Stimulated activated CD8-positive, alpha-beta memory T cell treated with anti-CD3 and anti-CD28 coated beads, Interleukin-7, amount 100 ng/mL, for 48 hours (primary cell): ENCODE results near the gene CCDC28B.
"Not testable (repeated sequence)": the region's sequence is repeated elsewhere in the genome, so short reads cannot be mapped to it uniquely, and the experiment has no call there.

ENCODE experiments used
- DNase-seq, 2 donors: peaks; one replicate each; pipeline ENCODE4 v3.0.0-alpha.2; 2020; ENCODE audit warnings: low read depth in 1 of 2; ENCODE audit errors: extremely low read depth in 1 of 2

CCDC28B gene

DNA sequence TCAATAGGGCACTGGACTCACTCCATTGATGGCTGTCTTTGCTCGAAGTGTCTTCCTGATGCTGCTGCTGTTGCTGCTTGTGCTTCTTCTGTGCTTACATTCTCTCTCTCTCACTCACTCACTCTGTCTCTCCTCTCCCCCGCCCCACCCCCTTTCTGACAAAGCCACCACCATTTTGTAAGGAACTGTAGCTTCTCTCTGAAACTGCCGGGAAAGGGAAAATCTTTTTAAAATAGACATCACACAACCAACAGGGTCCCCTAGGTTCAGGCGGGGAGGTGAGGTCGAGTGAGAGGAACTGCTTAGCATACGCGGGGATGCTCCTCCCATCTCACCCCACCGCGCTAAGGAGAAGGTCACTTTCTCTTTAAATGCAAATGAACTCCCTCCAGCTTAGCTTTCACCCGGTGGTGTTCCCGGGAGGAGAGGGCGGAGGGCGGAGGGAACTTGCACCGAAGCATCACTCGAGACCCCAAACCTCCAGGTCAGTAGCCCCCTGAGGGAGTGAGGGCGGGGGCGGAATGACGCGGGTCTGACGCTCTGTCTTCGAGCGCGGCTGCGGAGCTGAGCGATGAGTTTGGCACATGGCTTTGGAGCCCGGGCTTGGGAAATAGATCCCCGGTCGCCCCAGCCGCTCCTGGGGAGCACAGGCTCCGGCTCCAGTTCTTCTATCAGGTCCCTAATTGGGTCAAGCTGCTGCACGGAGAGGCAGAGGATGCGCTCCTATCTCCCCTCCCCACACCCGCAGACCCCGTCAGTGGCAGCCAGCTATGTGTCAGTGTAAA lies at the start of gene CCDC28B:
TSS of gene CCDC28B (plus strand) at position 370 of the 785 bp plus-strand sequence. CDS start 1,341 bp downstream, outside the sequence.
- peak in 1 of 2 donors; percentile 25 for DNase-seq

DNA sequence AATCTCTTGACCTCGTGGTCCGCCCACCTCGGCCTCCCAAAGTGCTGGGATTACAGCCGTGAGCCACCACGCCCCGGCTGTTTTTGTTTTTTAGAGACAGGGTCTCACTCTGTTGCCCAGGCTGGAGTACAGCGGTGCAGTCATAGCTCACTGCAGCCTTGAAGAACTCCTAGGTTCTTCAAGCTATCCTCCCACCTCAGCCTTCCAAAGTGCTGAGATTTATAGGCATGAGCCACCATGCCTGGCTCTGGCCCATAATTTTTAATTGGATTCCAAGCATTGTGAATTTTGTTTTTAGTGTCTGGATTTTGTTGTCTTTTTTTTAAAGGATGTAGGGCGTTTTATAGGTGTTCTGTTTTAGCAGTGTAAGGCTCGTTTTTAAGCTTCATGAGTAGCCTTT lies 49.5 kb upstream of the CCDC28B start:
- no peak for DNase-seq

DNA sequence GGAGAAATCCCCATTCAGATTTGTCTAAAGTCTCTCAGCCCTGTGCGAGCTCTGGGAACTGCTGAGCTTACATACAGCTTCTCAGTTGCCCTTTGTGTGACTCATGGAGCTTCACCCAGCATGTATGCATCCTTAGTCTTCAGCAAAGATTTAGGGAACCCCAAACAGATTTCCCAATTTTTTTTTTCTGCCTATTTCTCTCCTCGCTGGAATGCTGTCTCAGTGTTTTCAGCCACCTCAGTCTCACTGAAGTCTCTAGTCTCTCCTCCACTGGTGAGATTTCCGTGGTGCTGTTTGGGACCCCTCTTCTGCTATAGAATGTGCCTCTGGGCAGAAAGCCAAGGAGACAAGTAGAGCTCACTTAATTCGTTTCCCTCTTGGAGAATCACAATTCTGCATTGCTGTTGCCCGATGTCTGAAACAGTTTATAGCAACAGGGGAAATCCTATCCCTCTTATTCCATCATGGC lies 49.0 kb upstream of the CCDC28B start:
- no peak for DNase-seq

DNA sequence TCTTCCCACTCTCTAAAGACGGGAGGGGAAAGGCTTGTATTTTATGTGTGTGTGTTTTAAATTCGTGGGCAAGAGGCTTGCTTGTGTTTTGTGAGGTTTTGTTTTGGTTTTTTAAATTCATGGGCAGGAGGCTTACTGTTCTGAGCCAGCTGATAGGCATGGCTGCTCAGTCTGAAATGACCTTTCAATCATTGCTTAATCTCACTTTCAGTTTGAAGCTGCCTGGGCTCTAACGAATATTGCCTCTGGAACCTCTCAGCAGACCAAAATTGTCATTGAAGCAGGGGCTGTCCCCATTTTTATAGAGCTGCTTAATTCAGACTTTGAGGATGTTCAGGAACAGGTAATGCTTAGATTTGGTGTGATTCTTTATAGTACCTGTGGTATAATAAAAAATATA lies 41.2 kb upstream of the CCDC28B start:
- DNase-seq, result no peak

DNA sequence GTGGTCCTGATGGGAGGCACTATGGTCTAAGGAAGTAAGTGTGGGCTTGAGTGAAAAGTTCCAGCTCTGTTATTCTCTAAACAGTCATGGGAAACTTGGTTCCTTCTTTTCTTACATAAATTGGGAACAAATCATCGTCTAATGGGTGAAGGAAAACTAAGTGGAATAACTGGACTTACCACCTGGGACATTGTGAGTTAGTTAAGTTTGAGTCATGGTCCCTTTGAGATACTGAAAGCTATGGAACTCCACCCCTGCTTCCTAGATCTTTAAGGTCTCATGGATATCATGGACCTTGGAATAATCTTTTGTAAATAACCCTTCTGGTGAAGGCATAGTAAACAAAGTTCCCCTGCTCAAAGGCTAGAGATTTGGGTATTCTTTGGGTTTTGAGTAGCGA lies 37.0 kb upstream of the CCDC28B start:
- DNase-seq, result no peak

DNA sequence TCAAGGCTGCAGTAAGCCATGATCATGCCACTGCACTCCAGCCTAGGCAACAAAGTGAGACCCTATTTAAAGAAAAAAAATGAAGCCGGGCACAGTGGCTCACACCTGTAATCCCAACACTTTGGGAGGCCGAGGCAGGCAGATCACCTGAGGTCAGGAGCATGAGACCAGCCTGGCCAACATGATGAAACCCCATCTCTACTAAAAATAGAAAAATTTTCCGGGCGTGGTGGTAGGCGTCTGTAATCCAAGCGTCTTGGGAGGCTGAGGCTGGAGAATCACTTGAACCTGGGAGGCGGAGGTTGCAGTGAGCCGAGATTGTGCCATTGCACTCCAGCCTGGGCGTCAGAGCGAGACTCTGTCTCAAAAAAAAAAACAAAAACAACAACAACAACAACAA lies 34.8 kb upstream of the CCDC28B start:
- not testable (repeated sequence) for DNase-seq

DNA sequence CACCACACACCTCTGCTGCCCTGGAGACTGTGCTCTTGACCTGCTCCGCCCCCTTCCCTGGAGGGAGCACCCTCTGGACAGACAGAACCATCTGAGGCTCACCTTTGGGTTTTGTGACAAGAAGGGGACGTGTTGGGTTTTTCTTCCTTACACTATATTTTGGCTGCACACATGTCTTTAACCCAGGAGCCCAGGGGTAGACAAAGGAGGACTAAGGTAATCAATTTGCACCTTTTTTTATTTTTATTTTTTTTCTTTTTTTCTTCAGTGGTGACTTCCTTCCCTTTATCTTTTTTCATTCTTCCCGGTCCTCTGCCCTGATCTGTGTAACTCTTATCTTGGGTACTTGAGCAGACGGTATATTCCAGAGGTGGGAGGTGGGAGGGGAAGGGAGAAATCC lies 29.4 kb upstream of the CCDC28B start:
- DNase-seq, result no peak

DNA sequence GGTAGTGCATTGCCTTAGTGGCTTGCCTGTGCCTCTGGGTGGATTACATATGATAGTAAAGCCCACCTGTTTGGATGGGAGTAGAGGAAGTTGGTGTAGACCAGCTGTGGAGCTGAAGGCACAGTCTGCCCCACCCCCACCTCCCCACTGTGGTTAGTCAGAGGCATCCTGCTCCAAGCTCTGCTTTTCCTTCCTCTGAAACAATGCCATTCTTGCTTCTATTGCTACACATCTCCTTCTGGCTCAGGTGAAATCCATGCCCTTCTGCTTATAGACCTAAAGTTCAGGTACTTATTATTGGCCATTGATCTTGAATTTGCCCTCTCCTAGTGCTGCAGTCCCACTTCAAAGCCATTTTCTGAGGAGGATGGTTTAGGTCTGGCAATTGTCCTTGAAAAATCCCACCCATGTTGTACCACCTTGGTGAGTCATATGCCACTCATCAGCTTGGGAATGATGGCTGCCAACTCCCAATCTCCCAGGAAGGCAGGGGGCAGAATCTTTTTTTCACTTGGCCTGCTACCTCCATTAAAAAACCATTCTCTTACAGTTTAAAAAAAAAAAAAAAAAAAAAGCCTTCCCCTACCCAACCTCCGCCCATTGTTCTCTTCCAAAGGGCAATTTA lies 27.7 kb upstream of the CCDC28B start:
- no peak for DNase-seq

DNA sequence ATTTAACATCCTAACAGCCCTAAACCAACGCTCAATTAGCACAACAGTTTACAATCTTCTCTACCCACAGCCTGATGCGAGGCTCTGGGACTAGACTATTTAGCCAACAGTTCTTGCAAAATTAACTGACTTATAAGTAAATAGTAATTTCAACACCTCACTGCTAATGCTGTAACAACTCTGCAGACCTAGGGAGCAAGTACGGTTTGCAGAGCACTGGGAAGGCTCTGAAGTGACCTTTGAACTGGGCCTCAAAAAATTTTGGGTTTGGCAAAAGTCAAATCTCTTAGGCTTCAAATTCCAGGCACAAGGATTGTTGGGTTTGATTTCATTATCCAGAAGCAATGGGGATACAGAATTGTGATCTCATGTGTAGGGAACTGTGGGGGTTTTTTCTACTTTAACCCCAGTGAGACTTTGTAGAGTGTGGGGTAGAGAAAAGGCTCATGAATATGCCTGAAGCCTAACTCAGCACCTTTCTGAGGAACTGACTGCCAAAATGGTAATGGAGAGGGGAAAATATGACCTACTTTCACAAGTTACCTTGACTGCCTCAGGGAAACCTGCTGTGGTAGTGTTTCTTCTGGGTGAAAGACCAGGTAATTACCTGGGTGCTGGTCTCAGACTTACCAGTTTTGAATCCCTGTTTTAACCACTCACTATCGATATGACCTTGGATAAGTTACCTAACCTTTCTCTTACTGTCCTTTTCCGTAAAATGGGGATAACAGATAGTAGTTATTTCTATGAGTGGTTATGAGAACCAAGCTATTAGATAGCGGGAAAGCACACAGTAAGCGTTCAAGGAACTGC lies 21.8 kb upstream of the CCDC28B start:
- DNase-seq, result no peak

DNA sequence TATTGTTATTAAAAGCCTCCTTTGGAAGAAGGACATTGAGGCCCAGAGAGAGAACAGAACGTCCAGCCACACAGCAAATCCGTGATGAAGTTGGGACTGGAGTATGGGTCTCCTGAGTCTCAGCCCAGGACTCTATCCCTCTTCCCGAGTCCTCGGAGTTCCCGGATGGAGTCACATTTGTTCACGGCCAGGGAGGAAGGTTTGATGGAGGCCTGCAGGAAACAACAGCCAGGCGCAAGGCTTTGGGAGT lies 21.3 kb upstream of the CCDC28B start:
- no peak for DNase-seq

DNA sequence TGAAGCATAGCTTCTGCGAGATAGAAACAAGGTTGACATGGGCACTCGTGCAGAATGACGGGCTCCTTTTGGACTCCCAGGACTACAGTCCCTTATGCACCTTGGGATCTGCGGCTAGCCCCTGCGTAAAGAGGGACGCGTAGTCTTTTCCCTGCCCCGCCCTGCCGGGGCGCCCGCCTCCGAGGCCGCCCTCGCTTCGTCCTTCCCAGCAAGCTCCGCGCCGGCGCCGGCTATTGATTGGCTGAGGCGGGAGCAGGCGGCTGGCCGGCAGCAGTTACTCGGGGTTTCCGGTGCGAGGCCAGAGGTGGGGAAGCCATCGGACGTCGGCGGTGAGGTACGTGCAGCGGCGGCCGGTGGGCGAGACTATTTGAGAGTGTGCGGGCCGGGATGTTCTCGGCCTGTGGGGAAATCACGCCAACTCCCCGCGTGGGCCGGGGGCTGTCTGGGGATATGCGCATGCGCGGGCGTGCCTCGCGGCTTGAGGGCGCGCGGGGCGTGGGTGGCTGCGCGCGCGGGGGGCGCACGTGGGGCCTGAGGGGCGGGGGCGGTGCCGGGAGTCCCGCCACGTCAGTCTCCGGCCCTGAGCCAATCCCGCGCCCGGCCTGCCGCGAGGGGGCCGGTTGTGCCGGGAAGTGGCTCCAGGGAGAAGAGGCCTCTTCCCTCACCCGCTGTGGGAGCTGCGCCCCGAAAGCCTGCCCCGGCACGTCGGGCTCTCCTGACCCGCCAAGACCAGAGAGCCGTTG lies 20.8 kb upstream of the CCDC28B start, which contains the start of gene TXLNA:
TSS of gene TXLNA (plus strand) at position 233 of the 743 bp plus-strand sequence. CDS start 671 bp downstream, outside the sequence.
- DNase-seq, result peak; percentile 88 to 90

DNA sequence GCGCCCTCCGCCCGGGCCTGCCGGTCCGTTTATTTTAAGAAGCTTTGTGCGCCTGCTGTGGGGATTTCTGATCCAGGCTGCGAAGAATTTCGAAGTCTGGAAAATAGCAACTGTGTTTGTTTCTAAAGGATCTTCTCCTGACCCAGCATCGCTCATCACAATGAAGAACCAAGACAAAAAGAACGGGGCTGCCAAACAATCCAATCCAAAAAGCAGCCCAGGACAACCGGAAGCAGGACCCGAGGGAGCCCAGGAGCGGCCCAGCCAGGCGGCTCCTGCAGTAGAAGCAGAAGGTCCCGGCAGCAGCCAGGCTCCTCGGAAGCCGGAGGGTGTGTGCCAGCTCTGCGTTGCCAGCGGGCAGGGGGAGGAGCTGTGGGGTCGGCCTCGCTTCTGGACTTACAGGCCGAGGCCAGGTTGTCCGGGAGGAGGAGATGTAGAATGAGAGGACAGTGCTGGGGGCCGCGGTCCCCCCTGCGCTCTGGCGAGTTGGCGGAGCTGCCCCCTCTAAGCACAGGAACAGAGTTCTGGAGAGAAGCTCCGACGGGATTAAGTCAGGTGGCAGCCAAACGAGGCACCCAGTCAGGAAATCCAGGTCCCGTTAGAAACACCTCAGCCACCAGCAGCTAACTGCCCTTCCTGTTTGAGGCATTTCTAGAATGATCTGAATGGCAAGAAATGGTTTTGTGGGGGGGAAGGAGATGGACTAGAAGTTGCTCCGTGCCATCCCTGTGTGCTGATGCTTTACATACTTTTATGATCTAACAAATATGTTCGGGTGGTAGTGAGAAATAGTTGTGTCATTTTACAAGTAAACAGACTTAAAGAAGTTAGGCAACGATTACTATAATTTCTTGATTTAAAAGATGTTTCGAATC lies 20.0 kb upstream of the CCDC28B start:
- DNase-seq, result no peak

DNA sequence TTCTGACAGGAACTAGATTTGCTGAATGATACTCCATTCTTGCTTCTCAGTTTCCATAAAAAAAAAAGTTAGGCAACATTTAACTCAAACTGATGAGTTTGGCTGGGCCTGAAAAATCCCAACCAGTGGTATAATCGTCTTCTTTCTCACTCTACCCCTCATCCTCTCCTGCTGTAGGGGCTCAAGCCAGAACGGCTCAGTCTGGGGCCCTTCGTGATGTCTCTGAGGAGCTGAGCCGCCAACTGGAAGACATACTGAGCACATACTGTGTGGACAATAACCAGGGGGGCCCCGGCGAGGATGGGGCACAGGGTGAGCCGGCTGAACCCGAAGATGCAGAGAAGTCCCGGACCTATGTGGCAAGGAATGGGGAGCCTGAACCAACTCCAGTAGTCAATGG lies 19.3 kb upstream of the CCDC28B start:
- DNase-seq, result no peak

DNA sequence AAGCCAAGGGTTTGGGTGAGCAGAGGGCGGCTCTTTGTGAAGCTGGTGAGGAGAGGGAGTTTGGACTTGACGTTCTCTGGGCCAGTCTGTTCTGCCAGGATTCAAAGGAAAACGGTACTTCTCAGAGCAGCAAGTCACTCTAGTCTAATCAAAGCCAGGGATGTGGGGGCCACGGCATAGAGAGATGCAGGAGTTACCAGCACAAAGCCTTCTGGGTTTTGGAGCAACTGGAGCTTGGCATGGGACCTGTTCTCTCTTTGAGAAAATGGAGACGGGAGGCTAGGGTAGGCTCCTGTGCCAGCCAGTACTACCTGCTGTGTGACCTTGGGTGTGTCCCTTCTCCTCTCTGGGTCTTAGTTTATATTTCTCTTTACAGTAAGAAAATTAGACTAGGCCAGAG lies 18.8 kb upstream of the CCDC28B start:
- no peak for DNase-seq

DNA sequence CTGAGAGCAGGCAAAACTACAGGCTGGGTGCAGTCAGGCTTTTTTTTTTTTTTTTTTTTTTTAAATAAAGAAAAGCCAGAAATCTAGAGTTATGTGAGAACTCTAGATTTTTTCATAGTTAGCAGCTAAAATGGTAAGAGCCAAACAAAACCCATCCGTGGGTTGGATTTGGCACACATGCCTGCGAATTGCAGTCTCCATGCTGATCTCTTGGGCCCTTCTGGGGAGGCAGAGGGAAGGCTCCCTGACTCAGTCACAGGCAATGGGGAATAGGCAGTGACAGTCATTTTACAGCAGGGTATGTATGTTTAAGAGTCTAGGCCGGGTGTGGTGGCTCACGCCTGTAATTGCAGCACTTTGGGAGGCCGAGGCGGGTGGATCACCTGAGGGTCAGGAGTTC lies 18.3 kb upstream of the CCDC28B start:
- DNase-seq, result no peak

DNA sequence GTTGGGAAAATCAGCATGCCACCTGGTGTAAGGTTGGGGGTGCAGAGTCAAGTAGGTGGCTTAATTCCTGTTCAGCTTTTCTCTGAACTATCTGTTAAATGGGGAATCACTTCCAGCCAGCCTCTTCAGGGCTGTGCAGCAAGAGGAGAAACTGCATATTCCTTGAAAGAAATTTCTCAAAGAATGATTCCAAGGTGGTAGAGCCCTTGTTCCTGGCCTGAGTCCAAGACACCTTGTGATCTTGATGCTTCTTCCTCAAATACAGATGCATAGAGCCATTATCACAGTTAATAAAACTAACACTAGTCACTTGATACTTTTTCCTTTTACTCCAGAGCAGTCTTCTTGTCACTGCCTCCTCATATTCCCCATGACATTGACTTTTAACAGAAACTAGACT lies 15.7 kb upstream of the CCDC28B start:
- no peak for DNase-seq

DNA sequence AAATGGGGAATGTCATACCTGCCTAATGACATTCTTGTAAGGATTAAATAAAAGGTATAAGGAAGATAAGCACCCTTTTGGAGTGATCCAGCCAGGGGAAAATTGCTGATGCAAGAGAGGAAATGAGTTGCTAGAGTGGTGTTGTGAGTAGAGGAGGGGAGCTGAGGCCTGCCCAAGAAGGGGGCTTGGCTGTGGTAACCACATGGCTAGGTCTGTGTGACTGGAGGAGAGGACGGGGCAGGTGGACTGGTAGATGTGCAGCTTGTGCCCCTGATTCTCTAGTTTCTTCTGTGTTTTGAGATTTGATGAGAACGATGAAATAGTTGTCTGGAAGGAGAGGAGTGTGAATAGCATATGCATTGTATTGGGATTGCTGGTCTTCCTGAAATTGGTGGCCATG lies 14.3 kb upstream of the CCDC28B start:
- no peak for DNase-seq

DNA sequence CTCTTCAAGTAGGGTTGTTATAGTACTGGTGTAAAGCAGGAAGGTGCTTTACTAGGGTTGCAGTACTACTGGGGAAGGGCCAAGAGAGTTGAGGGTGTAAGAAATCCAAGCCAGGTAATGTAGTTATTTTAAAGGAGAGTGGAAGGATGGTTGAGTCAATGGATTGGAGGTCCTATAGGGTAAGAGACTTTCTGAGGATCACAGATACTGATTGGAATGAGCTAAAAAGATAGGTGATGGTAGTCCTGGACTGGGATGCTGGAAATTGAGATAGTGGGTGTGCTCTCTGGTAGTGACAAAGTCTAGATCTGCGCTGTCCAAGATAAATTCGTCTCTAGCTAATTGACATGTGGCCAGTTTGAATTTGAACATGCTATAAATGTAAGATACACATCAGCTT lies 13.9 kb upstream of the CCDC28B start:
- DNase-seq, result no peak

DNA sequence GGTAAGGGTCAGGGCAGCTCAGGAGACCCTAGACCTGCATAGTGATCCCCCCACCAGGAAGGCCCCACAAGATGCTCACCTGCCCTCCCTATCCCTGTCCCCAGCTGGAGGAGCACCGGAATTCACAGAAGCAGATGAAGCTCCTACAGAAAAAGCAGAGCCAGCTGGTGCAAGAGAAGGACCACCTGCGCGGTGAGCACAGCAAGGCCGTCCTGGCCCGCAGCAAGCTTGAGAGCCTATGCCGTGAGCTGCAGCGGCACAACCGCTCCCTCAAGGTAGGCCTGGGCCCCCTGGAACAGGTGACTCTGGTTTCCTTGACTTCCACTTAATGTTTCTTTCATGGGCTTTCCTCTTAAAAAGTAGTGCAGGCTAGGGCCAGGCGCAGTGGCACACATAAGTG lies 12.5 kb upstream of the CCDC28B start:
- no peak for DNase-seq
